HEK293 (cell line): ENCODE results near the gene SOX30.
"Not testable (repeated sequence)": the region's sequence is repeated elsewhere in the genome, so short reads cannot be mapped to it uniquely, and the experiment has no call there.

Experiments used
- ZFP3 ChIP-seq: fragments of 450-650 bp; formaldehyde crosslinking; IDR thresholded peaks from 2 replicates; pipeline ENCODE4 v1.5.1; 2016; ENCODE audit warnings: low read depth, missing biosample characterization, missing genetic modification characterization
- ZNF530 ChIP-seq: fragments of 450-650 bp; formaldehyde crosslinking; IDR thresholded peaks from 2 replicates; pipeline ENCODE4 v1.5.1; 2016; ENCODE audit warnings: low read depth, missing biosample characterization, missing genetic modification characterization
- TF ChIP-seq, protein P1 (sequence below): fragments of 450-650 bp; formaldehyde crosslinking; IDR thresholded peaks from 2 replicates; pipeline ENCODE4 v1.5.1; 2016; ENCODE audit warnings: missing biosample characterization, missing genetic modification characterization

DNA sequence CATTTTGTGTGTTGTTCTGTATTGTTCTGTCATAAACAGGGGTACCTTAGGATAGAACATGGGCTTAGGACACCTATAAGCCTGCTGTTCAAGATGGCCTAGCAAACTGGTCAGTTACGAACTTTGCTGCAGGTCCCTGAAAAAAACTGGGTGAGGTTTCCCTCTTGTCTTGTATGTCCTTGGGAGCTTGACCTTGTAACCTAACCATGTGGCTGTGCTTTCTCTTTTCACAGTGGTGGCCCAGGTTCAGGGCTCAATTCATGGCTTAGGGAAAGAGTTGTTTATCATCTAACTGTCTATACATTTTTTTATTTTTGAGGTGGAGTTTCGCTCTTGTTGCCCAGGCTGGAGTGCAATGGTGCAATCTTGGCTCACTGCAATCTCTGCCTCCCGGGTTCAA is 43.9 kb upstream of the SOX30 start:
- TF ChIP-seq, protein P1, sequence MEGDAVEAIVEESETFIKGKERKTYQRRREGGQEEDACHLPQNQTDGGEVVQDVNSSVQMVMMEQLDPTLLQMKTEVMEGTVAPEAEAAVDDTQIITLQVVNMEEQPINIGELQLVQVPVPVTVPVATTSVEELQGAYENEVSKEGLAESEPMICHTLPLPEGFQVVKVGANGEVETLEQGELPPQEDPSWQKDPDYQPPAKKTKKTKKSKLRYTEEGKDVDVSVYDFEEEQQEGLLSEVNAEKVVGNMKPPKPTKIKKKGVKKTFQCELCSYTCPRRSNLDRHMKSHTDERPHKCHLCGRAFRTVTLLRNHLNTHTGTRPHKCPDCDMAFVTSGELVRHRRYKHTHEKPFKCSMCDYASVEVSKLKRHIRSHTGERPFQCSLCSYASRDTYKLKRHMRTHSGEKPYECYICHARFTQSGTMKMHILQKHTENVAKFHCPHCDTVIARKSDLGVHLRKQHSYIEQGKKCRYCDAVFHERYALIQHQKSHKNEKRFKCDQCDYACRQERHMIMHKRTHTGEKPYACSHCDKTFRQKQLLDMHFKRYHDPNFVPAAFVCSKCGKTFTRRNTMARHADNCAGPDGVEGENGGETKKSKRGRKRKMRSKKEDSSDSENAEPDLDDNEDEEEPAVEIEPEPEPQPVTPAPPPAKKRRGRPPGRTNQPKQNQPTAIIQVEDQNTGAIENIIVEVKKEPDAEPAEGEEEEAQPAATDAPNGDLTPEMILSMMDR = not testable (repeated sequence)
- not testable (repeated sequence) for TF ChIP-seq ZFP3; ZNF530 (tag by site-specific recombination)
